HCEC 1CT (cell line): ENCODE measurements around the gene GPC1.

Experiments used
- DNase-seq: peaks from one replicate; pipeline ENCODE4 v3.0.0-alpha.2; 2017

GPC1 gene

DNA sequence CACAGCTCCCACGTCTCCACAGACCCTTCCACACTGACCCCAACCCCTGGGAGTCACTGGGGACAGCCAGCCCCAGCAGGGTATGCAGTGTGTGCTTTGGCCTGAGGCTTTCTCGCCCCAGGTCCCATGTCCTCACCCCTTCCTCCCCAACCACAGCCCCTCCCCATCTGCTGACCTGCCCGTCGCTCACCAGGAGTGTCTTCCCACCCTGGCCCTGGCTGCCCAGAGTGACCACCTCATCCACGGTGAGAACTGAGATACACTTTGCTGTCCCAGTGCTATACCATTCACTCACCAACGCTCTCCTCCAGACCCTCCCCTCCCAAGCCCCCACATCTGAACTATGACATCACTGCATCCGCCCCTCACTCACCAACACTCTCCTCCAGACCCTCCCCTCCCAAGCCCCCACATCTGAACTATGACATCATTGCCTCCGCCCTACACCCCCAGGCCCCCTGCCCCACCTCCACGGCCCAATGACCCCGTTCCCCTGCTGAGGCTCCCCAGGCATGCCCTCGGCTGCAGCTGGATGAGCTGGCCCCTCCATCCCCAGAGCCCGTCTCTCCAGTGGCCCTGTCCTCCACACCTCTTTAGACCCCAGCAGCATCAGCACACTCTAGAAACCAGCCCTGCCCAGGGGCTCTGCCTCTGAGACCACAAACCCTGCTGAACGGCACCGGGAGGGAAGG, 67.1 kb downstream of the GPC1 start:
- no peak for DNase-seq

DNA sequence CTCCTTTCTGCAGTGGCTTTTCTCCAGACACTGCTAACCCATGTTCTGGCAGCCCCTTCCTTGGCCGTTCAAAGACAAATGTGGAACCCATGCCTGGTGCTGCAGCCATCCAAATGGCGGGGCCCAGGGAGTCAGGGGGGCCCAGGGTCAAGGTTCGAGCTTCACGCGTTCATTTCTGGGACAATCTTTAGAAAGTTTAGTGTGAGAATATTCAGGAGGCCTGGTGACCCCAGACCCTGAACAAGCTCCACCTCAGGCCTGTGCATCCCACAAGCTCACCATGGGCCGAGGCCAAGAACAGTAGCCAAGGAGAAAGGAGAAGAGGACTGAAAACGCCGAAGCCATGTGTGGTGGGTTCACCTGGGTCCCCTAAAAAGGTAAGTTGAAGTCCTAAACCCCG, 67.9 kb downstream of the GPC1 start:
- DNase-seq = no peak

DNA sequence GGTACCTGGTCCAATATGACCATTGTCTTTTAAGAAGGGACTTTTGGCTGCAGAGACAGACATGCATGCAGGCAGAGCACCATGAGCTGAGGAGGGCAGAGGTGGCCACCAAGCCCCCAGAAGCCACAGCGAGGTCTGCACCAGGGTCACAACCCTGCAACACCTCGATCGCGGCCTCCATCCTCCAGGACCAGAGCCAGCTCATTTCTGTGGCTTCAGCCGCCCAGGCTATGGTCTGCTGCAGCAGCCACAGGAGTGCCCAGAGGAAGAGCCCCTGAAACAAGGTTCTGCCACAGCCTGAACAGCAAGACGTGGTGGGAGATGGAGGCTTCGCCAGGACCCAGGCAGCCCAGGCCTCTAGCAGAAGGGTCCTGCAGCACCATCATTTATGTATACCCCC, 68.4 kb downstream of the GPC1 start:
- DNase-seq = no peak

DNA sequence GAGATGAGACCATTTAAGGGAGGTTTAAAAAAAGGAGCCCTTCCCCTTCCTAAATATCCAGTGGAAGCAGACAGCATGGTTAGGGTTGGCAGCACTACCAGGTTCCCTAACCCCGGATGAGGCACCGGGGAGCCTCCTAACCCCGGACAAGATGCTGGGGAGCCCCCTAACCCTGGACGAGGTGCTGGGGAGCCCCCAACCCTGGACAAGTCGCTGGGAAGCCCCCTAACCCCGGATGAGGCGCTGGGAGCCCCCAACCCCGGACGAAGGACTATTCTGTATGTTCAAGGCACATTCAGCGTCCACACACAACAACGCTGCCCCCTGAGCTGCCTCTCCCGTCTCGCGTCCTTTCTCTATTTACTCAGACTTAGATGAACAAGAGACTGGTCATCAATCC, 70.4 kb downstream of the GPC1 start:
- DNase-seq = no peak

DNA sequence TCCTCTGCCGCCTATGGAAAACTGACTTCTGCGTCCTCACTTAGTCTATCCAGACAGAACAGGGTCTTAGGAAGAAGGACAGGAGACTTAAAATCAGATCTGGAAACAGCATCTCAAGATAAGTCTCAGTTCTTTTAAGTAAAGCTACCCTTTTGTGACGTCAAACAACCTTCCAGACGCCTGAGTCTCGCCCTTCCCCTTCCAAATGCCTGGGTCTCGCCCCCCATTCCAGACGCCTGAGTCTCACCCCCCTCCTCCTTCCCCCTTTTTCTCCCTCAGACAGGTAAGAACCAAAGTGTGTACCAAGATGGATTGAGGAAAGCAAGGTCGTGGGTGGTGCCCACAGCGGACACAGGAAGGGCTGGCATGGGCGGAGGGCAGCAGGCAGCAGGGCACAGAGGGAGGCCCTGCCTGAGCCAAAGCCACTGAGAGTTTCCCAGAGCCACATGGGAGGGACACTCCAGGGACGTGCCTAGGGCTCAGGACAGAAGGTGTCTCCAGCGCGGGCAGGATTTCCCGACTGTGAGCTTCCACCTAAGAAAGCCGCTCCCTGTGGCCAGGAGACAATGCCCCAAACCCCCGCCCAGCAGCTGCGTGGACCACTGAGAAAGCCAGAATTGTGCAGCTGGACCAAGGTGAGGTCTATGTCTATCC, 71.1 kb downstream of the GPC1 start:
- no peak for DNase-seq

DNA sequence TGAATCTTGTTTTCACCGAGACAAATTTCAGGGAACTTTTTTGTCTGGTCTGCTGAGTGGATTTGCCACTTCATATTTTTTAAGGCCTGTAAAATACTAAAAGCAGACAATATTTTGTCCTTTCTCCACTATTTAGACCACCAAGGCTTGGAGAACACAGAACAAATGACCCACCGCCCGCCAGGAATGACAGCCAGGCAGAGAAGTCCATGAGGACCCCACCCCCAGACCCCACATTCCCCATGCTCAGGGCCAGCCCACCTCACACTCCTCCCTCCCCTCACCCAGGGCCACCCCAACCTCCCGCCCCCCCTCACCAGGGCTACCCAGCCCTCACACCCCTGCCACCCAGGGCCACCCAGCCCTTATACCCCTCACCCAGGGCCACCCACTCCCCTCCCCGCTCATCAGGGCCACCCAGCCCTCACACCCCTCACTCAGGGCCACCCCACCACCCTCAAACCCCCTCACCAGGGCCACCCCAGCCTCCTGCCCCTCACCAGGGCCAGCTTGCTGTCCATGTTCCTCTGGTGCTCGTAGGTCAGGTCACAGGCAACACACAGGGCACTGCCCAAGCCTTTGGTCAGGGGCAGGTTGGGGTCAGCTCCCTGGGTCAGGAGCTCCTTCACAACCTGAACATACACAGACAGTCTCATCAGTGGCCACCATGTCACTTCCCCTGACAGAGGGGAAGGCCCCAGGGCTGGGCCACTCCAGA, 71.8 kb downstream of the GPC1 start:
- no peak for DNase-seq

DNA sequence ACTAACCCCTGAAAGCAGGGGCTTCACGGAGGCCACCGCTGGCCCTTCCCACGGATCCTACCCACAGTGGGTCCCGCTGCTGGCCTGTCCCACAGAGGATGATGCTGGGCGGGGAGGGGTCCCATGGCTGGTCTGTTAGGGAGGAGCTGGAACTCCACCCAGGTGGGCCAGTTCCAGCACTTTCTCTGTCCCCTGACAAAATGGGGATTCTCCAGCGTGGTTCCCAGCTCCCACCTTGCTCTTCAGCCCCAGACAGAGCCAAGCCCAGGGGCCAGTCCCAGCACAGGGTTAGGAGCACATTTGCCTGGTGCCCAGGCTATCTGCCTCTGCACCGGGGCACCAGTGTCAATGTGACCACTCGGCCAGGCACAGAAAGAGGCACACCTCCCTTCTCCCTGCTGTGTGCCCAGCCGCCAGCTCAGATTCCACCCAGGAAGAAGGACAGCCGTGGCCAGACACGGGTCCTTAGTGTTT, 72.4 kb downstream of the GPC1 start:
- no peak for DNase-seq

DNA sequence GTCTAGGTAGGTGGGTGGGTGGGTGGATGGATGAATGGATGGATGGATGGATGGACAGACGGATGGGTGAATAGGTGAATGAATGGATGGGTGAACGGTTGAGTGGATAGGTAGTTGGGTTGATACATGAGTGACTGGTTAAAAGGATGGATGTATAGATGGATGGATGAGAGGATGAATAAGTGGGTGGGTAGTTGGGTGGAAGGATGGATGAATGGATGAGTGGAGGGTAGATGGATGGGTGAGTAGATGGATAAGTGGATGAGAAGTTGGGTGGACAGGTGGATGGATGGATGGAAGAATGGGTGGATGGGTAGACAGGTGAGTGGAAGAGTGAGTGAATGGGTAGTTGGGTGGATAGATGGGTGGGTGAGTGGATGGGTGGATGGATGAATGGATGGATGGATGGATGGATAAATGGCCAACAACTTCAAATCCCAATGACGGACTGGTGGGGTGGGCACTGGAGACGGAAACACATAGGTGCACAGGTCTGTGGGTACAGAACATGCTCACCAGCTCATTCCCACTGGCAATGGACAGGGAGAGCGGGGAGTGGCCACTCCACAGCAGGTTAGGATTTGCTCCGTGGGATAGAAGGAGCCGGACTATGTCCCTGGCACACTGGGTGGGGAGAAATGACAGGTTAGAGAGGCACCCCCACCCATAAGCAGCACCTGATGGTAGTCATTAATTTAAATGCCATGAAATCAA, 73.5 kb downstream of the GPC1 start:
- DNase-seq = no peak

DNA sequence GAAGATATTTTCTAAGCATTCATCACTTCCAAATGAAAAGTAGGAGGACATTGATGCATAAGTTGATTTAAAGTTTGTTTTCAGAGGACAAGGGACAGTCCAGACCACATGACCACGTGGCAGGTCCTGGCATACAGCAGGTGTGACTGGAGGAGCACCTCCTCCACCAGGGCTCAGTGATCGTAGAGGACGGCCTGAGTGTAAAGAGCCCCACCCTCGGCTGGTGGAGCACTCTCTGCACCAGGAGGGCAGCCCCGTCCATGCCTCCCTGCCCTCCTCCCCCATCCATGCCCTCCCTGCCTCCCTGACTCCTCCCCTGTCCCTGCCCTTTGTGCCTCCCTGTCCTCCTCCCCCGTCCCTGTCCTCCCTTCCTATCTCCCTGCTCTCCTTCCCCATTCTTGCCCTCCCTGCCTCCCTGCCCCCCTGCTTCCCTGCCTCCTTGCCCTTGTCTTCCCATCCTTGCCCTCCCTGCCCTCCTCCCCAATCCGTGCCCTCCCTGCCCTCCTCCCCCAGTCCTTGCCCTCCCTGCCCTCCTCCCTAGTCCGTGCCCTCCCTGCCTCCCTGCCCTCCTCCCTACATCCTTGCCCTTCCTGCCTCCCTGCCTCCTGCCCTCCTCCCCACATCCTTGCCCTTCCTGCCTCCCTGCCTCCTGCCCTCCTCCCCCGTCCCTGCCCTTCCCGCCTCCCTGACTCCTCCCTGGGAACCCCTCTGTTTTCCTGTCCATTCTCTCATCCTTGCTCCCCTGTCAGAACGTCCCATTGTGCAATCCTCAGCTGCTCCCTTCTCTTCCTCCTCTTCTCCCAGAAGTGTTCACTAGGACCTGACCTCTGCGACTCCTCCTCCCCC, 74.4 kb downstream of the GPC1 start:
- no peak for DNase-seq

DNA sequence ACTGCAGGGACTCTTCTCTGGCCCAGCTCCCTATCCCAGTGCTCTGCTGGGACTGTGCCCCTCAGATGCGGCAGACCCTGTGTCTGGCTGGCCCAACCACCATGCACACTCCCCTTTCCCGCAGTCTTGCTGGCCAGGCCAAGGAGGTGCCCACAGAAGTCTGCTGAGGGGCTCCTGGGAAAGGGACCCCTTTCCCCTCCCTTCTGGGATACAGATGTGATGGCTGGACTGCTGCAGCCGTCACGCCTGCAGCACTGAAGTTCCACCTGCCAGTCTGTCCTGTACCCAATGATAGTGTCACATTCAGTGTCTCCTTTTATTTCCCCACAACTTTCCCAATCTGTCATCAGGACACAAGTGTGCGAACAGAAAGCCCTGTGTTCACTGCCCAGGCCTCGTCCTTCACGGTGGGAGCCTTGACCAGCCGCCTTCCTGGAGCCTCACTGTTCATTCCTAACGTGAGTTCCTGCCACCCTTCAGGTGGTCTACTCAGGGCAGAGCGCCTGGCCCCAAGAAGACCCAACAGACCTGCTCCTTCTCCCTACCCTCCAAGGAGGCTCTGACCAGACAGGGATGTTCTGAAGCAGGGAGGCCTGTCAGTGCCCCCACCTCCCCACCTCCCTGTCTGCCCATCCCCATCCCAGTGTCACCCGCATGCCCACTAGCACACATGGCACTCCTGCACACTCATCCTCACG, 75.2 kb downstream of the GPC1 start:
- no peak for DNase-seq

DNA sequence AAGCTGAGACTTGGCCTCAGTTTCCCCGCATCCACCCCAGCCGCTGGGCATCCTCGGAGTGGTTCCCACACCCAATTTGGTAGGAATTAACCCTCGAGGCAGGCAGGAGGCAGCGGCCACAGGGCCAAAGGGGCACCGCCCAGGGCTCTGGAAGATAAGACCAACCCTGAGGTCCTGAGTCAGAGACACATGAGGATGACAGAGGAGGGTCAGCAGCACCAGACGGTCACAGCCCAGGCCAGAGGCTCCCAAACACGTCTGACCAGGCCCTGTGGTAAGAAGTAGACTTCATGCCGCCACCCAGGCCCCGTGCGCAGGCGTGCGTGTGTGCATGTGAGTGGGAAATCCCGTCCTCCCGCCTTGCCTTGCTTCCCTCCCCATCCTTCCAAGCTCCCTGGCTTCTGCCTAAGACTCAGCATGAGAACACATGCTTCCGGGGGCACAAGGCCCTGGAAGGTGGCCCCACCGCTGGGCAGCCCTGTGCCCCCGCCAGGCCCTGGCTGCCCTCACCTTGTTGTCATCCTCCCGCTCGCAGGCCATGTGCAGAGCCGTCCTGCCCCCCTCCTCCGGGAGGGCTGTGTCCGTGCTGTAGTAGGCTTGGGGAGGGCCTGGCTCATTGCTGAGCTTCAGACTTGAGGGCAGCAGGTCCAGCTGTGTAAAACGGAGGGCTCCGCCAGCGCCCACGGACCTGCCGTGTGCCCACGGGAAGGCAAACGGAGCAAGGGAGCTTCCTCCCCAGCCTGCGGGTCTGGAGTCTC, 76.1 kb downstream of the GPC1 start:
- DNase-seq = no peak

DNA sequence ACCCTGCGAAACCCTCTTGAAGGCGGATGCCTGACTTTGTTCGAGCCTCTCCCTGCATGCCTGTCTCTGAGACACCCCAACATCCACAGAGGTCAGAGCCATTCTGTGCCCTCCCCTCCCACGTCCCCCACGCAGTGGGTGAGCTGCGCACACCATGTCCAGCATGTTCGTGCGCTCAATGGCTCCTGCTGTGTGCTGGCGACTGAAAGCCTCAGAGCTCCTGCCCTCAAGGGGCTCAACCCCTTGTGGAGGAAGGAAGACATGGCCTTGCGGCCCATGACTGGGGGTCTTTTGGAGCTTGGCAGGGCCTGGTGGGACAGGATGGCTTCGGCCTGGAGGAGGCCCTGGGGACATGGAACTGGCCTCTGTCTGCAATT, 76.6 kb downstream of the GPC1 start:
- no peak for DNase-seq

DNA sequence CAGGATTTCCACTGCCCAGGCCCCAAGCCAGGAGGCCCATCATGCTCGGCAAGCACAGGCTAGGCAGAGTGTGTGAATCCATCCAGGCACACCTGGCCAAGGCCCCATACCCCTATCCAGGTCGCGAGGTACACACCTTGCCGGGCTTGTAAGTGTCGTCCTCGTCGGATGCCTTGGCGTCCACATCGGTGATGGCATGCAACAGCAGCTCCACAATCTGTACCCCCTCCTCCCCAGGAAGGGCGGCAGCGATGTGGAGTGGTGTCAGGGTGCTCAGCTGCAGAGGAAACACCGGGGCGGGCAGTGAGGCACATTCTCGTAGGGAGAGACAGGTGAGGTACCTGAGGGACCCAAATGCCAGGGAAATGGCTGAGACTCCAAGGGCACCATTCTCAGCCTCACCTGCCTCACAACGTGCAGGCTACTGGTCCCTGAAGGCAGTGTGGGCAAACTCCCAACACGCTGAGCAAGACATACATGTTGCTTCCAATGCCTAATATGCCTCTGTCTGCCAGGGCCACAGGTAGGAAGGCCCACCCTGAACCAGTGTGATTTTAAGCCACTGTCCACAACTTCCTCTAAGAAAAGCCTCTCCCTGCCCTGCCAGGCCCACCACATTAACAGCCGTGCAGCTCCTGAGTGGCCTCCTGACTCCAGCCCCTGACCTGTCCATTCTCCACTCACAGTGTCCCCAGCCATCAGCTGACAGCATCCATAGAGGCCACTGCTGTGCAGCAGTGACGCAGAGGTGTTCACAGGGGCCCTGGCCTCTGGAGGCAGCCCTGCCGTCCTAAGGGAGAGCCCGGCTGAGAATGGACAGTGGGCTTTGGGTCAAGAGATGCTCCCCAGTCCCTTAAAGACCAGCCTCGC, 77.4 kb downstream of the GPC1 start:
- DNase-seq = no peak

DNA sequence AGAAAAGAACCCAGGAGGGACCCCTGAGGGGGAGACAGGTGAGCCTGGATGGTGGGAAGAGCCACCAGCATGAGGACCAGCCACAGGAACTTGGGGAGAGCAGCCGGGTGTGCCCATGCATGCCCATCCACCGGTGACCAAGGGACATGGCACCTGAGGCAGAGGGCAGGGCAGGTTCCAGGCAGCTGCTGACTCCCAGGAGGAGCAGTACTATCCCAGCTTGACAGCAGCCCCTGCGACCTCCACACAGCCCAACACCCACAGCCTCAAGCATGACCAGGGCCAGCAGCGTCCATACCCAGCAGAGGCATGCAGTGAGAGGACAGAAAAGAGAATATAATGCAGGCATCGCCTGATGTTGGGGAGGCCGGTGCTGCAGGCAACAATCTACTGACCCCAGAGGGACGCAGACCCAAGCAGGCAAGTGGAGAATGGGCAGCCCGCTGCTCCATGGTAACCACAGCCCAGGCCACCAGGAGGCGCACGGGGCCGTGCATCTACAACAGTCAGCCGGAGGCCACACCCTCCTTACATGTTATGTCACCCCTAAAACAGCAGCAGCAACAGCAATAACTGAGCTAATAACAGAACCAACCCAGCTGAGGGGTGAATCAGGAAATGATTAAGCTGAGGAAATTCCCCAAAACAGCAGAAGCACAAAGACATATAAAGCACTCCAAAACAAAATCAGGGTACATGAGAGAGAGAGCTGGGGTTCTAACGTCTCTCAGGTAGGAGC, 78.3 kb downstream of the GPC1 start:
- peak; percentile 87 for DNase-seq

DNA sequence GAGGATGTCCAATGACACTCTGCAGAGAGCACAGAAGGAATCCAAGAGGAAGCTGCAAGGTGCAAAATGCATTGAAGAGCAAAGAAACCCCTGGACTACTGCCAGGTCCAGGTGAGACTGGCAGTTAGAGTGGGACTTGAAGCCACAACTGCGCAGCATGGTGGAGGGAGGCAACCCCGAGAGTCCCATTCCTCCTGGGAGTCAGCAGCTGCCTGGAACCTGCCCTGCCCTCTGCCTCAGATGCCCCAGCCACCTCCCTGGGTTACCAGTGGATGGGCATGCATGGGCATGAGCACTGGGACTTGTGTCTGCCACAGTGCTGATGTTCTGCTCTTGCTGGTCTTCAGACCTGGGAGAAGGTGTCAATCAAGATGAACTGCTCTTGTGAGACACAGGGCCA, 79.2 kb downstream of the GPC1 start:
- DNase-seq = no peak

DNA sequence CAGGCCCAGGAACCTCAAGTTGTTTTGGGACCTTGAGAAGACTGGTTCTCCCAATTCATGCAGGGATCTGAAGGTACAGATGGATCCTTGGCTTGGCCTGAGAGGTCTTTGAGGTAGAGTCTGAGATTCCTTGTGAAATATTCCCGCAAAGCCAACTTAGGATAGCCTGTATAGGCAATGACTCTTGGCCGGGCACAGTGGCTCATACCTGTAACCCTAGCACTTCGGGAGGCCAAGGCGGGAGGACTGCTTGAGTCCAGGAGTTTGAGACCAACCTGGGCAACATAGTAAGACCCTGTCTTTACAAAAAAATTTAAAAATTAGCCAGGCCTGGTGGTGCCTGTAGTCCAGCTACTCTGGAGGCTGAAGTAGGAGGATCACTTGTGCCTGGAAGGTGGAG, 81.9 kb downstream of the GPC1 start:
- no peak for DNase-seq
